ENCODE data around the gene ABHD18.

GRCh38 chr4:128039568-128039967 lies 74.4 kb downstream of the ABHD18 start:
- TF ChIP-seq POLR2A (IDR thresholded peaks at IDR 0.05) (no peak), CTCF (IDR thresholded peaks at IDR 0.05) (no peak)

Data from Peyer's patch (tissue), 4 donors.